PC-3 (cell line): ENCODE measurements around the gene MDH1.

Experiments used
- EZH2 ChIP-seq: fragments of 300-600 bp; sonication (generic); IDR thresholded peaks from one replicate; pipeline ENCODE4 v1.6.1; 2017; ENCODE audit warnings: antibody characterized with exemption, mild to moderate bottlenecking, low read length; ENCODE audit not compliant: unreplicated experiment
- EZH2phosphoT487 ChIP-seq: fragments of 300-600 bp; sonication (generic); IDR thresholded peaks from 2 replicates; pipeline ENCODE4 v1.6.1; 2018; ENCODE audit warnings: mild to moderate bottlenecking, antibody characterized with exemption, low read length, borderline replicate concordance
- TF ChIP-seq, protein P1 (sequence below): fragments of 300-600 bp; sonication (generic); conservative IDR thresholded peaks from 2 replicates; pipeline ENCODE4 v1.5.1; 2017; ENCODE audit warnings: antibody characterized with exemption, low read depth, mild to moderate bottlenecking, low read length

GRCh38 chr2:63650756-63651155, 62.0 kb downstream of the MDH1 start:
- TF ChIP-seq, protein P1, sequence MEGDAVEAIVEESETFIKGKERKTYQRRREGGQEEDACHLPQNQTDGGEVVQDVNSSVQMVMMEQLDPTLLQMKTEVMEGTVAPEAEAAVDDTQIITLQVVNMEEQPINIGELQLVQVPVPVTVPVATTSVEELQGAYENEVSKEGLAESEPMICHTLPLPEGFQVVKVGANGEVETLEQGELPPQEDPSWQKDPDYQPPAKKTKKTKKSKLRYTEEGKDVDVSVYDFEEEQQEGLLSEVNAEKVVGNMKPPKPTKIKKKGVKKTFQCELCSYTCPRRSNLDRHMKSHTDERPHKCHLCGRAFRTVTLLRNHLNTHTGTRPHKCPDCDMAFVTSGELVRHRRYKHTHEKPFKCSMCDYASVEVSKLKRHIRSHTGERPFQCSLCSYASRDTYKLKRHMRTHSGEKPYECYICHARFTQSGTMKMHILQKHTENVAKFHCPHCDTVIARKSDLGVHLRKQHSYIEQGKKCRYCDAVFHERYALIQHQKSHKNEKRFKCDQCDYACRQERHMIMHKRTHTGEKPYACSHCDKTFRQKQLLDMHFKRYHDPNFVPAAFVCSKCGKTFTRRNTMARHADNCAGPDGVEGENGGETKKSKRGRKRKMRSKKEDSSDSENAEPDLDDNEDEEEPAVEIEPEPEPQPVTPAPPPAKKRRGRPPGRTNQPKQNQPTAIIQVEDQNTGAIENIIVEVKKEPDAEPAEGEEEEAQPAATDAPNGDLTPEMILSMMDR: no peak
- TF ChIP-seq EZH2: no peak
- no peak for TF ChIP-seq EZH2phosphoT487
